ENCODE data around the gene PNCK. TPM values are rescaled to one million over a fixed set of nuclear protein-coding genes. Genes with fewer than 3 reads are reported as not detected.

Gene PNCK
- total and polyA plus RNA-seq, 2 donors (not counting 1 experiment from before 2014, with no cell fraction given): 0.33 TPM; not detected in 1

DNA sequence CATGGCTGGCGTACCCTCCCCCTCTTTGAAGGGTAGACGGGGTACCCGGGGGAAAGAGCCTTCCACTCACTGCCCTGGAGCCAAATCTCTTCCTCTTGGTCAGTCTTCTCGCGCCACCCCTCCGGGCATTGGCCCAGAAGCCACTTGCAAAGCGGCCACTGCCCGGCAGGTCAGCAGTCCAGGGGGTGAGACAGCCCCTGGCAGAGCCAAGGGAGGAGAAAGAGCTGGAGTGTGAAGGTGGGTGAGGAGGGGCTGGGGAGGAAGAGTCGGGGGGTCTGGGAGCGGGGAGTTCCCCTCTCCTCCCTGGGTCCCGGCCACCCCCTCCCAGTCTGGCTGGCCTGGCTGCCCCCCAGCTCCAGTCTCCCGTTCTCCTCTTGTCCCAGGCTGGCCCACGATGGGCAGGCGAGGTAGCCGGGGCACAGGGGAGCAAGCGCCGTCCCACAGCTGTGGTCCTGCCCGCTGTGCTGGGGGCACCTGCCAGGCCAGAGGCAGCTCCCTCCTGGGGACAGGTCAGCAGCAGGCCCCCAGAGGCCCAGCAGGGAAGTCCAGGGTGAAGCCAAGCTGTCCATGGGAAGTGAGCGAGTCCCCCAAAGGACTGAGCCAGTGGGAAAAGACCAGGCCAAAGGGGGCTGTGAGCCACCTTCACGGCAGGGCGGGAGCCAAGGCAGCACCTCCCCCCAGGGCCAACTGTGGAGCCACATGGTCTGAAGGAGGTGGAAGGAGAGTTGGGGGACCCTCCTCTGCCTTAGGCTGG, 48.2 kb downstream of the PNCK start:
- H2AFZ ChIP-seq (ENCODE audit: low read length): no peak overlapping the region
- TF ChIP-seq, protein P1, sequence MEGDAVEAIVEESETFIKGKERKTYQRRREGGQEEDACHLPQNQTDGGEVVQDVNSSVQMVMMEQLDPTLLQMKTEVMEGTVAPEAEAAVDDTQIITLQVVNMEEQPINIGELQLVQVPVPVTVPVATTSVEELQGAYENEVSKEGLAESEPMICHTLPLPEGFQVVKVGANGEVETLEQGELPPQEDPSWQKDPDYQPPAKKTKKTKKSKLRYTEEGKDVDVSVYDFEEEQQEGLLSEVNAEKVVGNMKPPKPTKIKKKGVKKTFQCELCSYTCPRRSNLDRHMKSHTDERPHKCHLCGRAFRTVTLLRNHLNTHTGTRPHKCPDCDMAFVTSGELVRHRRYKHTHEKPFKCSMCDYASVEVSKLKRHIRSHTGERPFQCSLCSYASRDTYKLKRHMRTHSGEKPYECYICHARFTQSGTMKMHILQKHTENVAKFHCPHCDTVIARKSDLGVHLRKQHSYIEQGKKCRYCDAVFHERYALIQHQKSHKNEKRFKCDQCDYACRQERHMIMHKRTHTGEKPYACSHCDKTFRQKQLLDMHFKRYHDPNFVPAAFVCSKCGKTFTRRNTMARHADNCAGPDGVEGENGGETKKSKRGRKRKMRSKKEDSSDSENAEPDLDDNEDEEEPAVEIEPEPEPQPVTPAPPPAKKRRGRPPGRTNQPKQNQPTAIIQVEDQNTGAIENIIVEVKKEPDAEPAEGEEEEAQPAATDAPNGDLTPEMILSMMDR (conservative IDR thresholded peaks at IDR 0.05 in 1 of 2, IDR thresholded peaks at IDR 0.05 in 1 of 2; ENCODE audit: low read depth in 1 of 2, low read length in 2 of 2): no peak
- TF ChIP-seq EZH2 (IDR thresholded peaks at IDR 0.05; ENCODE audit: low read length, missing control alignments): no peak
- no peaks in the 10 kb centered on the region for H3K36me3 ChIP-seq (ENCODE audit: control insufficient read depth, insufficient read depth, low read length)
- no peak overlapping the region for H3K4me2 ChIP-seq (ENCODE audit: extremely low read depth, insufficient read depth, low read length)
- H3K79me2 ChIP-seq (ENCODE audit: control insufficient read depth, insufficient read depth, low read length): no peaks in the 10 kb centered on the region
- H3K9me3 ChIP-seq (ENCODE audit: control insufficient read depth, insufficient read depth, low read depth, low read length): no peaks in the 10 kb centered on the region
- no peaks in the 10 kb centered on the region for H3K27me3 ChIP-seq (ENCODE audit: control insufficient read depth, insufficient read depth, low read length)
- H4K20me1 ChIP-seq (ENCODE audit: control insufficient read depth, extremely low read depth, insufficient read depth, low read length): no peaks in the 10 kb centered on the region
- no peak overlapping the region for H3K9ac ChIP-seq (ENCODE audit: insufficient read depth, low read length)
- H3K27ac ChIP-seq (ENCODE audit: insufficient read depth, low read length): no peak overlapping the region
- no peak overlapping the region for H3K4me3 ChIP-seq (replicated peaks in 1 of 4; ENCODE audit: control extremely low read depth in 1 of 4, insufficient read depth in 1 of 4, low read depth in 3 of 4, low read length in 4 of 4)
- DNase-seq (ENCODE audit: low read depth in 2 of 2): no peak
- no peaks in the 10 kb centered on the region for H3K4me1 ChIP-seq (ENCODE audit: control insufficient read depth, extremely low read depth, insufficient read depth, low read length)

DNA sequence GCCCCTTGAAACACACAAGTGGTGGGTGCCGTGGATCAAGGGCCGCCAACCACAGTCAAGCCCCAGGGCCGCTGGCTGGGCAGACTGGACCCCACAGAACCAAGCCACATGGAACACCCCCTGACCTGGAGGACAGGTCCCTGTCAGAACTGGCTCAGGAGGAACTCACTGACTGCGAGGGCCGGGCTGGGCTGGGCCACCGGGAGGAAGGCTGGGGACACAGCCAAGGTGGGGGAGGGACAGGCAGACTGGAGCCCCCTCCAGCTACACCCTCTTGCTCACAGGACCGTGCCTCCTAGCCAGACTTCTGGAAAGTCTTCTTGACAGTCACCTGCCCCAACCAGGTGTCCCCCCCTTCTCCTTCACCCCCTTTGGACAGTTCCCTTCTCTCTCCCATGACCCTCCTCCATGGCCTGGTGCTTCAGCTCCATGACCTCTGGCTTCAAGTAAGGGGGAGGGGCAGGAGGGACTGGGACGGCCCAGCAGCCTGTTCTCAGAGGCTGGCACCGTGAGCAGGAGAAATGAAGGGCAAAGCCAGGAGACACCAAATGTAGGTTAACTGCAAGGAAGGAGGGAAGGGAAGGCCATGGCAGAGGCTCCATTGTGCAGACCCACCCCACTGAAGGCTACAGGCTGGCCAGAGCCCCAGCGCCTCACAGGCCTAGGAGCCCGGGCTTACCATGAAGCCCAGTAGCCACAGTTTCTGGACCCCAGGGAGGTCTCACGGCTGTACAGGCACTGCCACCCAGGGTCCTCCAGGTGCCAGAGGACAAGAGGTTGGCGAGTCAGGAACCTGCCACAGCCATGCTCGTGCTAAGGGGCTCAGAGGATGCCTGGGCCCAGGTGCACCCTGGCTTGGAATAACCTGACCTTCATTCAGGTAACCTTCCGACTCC, 49.2 kb downstream of the PNCK start:
- Histone ChIP-seq H3K4me3 (replicated peaks in 1 of 4; ENCODE audit: control extremely low read depth in 1 of 4, insufficient read depth in 1 of 4, low read depth in 3 of 4, low read length in 4 of 4) (no peak overlapping the region), H3K4me1 (ENCODE audit: control insufficient read depth, extremely low read depth, insufficient read depth, low read length) (no peaks in the 10 kb centered on the region), H3K36me3 (ENCODE audit: control insufficient read depth, insufficient read depth, low read length) (no peaks in the 10 kb centered on the region), H3K27me3 (ENCODE audit: control insufficient read depth, insufficient read depth, low read length) (no peaks in the 10 kb centered on the region), H3K9ac (ENCODE audit: insufficient read depth, low read length) (no peak overlapping the region), H2AFZ (ENCODE audit: low read length) (no peak overlapping the region), H3K4me2 (ENCODE audit: extremely low read depth, insufficient read depth, low read length) (no peak overlapping the region), H3K27ac (ENCODE audit: insufficient read depth, low read length) (no peak overlapping the region), H3K9me3 (ENCODE audit: control insufficient read depth, insufficient read depth, low read depth, low read length) (no peaks in the 10 kb centered on the region), H3K79me2 (ENCODE audit: control insufficient read depth, insufficient read depth, low read length) (no peaks in the 10 kb centered on the region), H4K20me1 (ENCODE audit: control insufficient read depth, extremely low read depth, insufficient read depth, low read length) (no peaks in the 10 kb centered on the region)
- no peak for DNase-seq (ENCODE audit: low read depth in 2 of 2)
- TF ChIP-seq, protein P1 (conservative IDR thresholded peaks at IDR 0.05 in 1 of 2, IDR thresholded peaks at IDR 0.05 in 1 of 2; ENCODE audit: low read depth in 1 of 2, low read length in 2 of 2): no peak
- TF ChIP-seq EZH2 (IDR thresholded peaks at IDR 0.05; ENCODE audit: low read length, missing control alignments): no peak

DNA sequence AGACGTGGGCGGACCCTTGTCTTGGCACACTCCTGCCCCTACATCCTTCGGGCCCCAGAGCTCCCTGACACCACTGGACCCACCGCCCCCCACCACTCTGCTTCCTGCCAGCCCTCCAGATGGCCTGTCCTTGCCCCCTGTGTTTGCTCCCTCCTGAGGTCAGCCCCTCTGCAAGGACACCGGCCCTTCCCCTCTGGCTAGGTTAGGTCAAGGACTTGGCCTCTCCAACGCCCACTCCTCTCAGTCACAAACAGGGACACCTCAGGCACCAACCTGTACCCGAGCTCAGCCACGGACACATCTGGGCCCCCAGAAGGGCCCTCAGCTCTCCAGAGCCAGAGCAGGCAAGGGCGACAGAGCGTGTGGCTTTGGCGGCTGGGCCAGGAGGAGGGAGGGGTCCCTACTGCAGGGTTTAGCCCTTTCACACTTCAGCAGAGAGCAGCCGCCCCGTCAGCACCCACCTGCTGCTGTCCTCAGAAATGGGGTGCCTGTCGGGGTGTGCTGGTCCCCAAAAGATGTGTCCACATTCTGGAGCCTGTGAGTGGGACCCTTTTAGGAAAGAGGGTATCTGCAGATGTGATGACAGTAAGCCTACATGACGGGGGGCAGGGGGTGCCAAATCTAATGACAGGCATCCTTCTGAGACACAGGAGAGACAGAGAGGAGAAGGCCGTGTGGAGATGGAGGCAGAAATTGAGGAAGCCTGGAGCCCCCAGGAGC, 50.1 kb downstream of the PNCK start:
- no peak overlapping the region for H2AFZ ChIP-seq (ENCODE audit: low read length)
- no peak overlapping the region for H3K9ac ChIP-seq (ENCODE audit: insufficient read depth, low read length)
- H3K4me2 ChIP-seq (ENCODE audit: extremely low read depth, insufficient read depth, low read length): no peak overlapping the region
- no peak for DNase-seq (ENCODE audit: low read depth in 2 of 2)
- H3K79me2 ChIP-seq (ENCODE audit: control insufficient read depth, insufficient read depth, low read length): no peaks in the 10 kb centered on the region
- H3K9me3 ChIP-seq (ENCODE audit: control insufficient read depth, insufficient read depth, low read depth, low read length): no peaks in the 10 kb centered on the region
- no peaks in the 10 kb centered on the region for H3K36me3 ChIP-seq (ENCODE audit: control insufficient read depth, insufficient read depth, low read length)
- H3K27me3 ChIP-seq (ENCODE audit: control insufficient read depth, insufficient read depth, low read length): peaks cover under 1% of the 10 kb centered on the region
- H3K4me1 ChIP-seq (ENCODE audit: control insufficient read depth, extremely low read depth, insufficient read depth, low read length): no peaks in the 10 kb centered on the region
- H4K20me1 ChIP-seq (ENCODE audit: control insufficient read depth, extremely low read depth, insufficient read depth, low read length): no peaks in the 10 kb centered on the region
- TF ChIP-seq, protein P1 (conservative IDR thresholded peaks at IDR 0.05 in 1 of 2, IDR thresholded peaks at IDR 0.05 in 1 of 2; ENCODE audit: low read depth in 1 of 2, low read length in 2 of 2): no peak
- TF ChIP-seq EZH2 (IDR thresholded peaks at IDR 0.05; ENCODE audit: low read length, missing control alignments): no peak
- H3K27ac ChIP-seq (ENCODE audit: insufficient read depth, low read length): no peak overlapping the region
- no peak overlapping the region for H3K4me3 ChIP-seq (replicated peaks in 1 of 4; ENCODE audit: control extremely low read depth in 1 of 4, insufficient read depth in 1 of 4, low read depth in 3 of 4, low read length in 4 of 4)
